ENCODE data around the gene ZNFX1.

ZNFX1 gene

DNA sequence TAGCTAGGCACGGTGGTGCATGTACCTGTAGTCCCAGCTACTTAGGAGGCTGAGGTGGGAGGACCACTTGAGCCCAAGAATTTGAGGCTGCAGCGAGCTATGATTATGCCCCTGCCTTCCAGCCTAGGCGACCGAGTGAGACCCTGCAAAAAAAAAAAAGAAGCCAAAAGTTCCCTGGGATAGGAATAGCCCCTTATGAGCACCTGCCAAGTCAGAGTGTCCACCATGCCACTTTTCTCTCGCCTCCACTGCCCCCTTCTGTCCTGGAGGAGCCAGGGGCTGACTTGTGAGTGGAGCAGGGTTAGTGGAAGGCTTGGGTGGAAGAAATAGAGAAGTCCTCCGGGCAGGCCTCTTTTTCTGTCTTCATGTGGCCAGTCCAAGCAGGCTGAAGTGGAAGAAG is 70.8 kb downstream of the ZNFX1 start:
- DNase-seq = peak; percentile 42

DNA sequence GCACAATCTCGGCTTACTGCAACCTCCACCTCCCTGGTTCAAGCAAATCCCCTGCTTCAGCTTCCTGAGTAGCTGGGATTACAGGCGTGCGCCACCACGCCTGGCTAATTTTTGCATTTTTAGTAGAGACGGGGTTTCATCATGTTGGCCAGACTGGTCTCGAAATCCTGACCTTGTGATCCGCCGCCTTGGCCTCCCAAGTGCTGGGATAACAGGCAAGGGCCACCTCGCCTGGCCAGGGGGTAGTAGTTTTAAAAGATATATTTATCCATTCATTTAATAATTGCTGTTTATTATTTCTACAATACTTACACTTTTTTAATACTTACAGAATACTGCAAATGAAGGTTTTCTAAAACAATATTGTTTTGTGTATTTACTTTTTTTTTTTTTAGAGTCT is 74.1 kb downstream of the ZNFX1 start:
- DNase-seq = no peak

DNA sequence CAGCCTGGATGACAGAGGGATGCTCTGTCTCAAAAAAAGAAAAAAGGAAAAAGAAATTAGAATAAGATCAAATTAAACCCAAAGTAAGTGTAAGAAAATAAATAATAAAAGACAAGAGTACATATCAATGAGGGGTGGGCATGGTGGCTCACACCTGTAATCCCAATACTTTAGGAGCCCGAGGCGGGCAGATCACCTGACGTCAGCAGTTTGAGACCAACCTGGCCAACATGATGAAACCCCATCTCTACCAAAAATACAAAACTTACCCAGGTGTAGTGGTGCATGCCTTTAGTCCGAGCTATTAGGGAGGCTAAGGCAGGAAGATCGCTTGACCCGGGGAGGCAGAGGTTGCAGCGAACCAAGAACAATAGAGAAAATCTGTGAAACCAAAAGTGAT is 74.8 kb downstream of the ZNFX1 start:
- DNase-seq = no peak

DNA sequence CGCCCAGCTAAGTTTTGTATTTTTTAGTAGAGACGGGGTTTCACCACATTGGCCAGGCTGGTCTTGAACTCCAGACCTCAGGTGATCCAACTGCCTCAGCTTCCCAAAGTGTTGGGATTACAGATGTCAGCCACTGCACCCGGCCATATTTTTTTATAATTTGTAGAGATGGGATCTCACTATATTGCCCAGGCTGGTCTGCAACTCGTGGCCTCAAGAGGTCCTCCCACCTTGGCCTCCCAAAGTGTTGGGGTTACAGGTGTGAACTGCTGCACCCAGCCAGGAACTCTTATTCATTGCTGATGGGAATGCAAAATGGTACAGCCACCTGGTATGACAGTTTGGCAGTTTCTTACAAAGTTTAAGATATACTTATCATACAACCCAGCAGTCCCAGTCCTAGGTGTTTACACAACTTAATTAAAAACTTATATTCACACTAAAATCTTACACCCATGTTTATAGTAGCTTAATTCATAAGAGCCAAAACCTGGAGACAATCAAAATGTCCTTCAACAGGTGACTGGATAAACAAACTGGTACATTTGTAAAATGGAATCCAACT is 78.0 kb downstream of the ZNFX1 start:
- no peak for DNase-seq

DNA sequence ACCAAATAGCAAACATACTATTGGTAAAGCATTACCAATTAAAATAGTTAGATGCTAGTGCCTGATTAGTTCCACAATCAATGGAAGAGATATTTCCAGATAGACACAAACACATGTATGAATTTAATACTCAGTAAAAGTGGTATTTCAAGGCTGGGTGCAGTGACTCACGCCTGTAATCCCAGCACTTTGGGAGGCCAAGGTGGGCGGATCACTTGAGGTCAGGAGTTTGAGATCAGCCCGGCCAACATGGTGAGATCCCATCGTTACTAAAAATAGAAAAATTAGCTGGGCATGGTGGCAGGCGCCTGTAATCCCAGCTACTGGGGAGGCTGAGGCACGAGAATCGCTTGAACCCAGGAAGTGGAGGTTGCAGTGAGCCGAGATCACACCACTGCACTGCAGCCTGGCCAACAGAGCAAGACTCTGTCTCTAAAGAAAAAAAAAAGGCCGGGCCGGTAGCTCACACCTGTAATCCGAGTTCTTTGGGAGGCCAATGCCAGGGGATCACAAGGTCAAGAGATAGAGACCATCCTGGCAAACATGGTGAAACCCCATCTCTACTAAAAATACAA is 84.8 kb downstream of the ZNFX1 start:
- peak; percentile 8 for DNase-seq

All from stimulated activated CD8-positive, alpha-beta memory T cell treated with anti-CD3 and anti-CD28 coated beads, Interleukin-4, amount 100 ng/mL, for 48 hours (primary cell).